H9 (cell line): Measurements from ENCODE around the gene CMAS. TPM values are rescaled to one million over a fixed set of nuclear protein-coding genes. Genes with fewer than 3 reads are reported as not detected.
A peak's percentile ranks its signal among the peaks of the same experiment; 100 is the strongest.

Experiments used
- DNase-seq: peaks from one replicate; pipeline ENCODE4 v3.0.0-alpha.2; 2017
- H2AFZ ChIP-seq: one replicate; pipeline ENCODE4 v1.6.1; 2013; ENCODE audit warnings: mild to moderate bottlenecking, low read length, control low read depth, moderate library complexity
- H2AK5ac ChIP-seq: 2 replicates; pipeline ENCODE4 v1.6.1; 2013; ENCODE audit warnings: low read length, control low read depth, mixed read lengths; ENCODE audit not compliant: insufficient read length
- H2BK120ac ChIP-seq: one replicate; pipeline ENCODE4 v1.6.1; 2013; ENCODE audit warnings: low read depth, mild to moderate bottlenecking, low read length, control low read depth, inconsistent platforms; ENCODE audit not compliant: poor library complexity, severe bottlenecking
- H2BK12ac ChIP-seq: 2 replicates; pipeline ENCODE4 v1.6.1; 2013; ENCODE audit warnings: low read length, control low read depth, mixed read lengths, low read depth; ENCODE audit not compliant: insufficient read length
- H2BK15ac ChIP-seq: 2 replicates; pipeline ENCODE4 v1.6.1; 2013; ENCODE audit warnings: low read depth, low read length, control low read depth
- H2BK20ac ChIP-seq: one replicate; pipeline ENCODE4 v1.6.1; 2013; ENCODE audit warnings: low read depth, mild to moderate bottlenecking, low read length, control low read depth, inconsistent platforms; ENCODE audit not compliant: poor library complexity, severe bottlenecking
- H2BK5ac ChIP-seq: 2 replicates; pipeline ENCODE4 v1.6.1; 2013; ENCODE audit warnings: low read length, control low read depth, mixed read lengths; ENCODE audit not compliant: insufficient read length
- H3K14ac ChIP-seq: 2 replicates; pipeline ENCODE4 v1.6.1; 2013; ENCODE audit warnings: low read length, control low read depth; ENCODE audit not compliant: insufficient read depth
- H3K18ac ChIP-seq: 2 replicates; pipeline ENCODE4 v1.6.1; 2013; ENCODE audit warnings: low read depth, mild to moderate bottlenecking, mixed read lengths, low read length, control low read depth; ENCODE audit not compliant: insufficient read length
- H3K23ac ChIP-seq: 2 replicates; pipeline ENCODE4 v1.6.1; 2013; ENCODE audit warnings: low read length, control low read depth, mixed read lengths, low read depth; ENCODE audit not compliant: insufficient read length
- H3K23me2 ChIP-seq: 2 replicates; pipeline ENCODE4 v1.6.1; 2013; ENCODE audit warnings: low read depth, mild to moderate bottlenecking, mixed read lengths, low read length, control low read depth; ENCODE audit not compliant: insufficient read length, poor library complexity, severe bottlenecking
- H3K27ac ChIP-seq: 2 replicates; pipeline ENCODE4 v1.5.1; 2013; ENCODE audit warnings: low read length, control low read depth, mixed read lengths, low read depth; ENCODE audit not compliant: insufficient read length
- H3K27me3 ChIP-seq: 2 replicates; pipeline ENCODE4 v1.6.1; 2013; ENCODE audit warnings: low read length, control low read depth, inconsistent platforms; ENCODE audit not compliant: insufficient read depth
- H3K4ac ChIP-seq: 2 replicates; pipeline ENCODE4 v1.6.1; 2013; ENCODE audit warnings: low read depth, mild to moderate bottlenecking, control low read depth, inconsistent platforms, low read length, moderate library complexity
- H3K4me1 ChIP-seq: 2 replicates; pipeline ENCODE4 v1.6.1; 2013; ENCODE audit warnings: low read length, control low read depth, inconsistent platforms; ENCODE audit not compliant: insufficient read depth
- H3K4me2 ChIP-seq: 2 replicates; pipeline ENCODE4 v1.6.1; 2013; ENCODE audit warnings: low read length, control low read depth, mixed read lengths; ENCODE audit not compliant: insufficient read length, insufficient read depth
- H3K56ac ChIP-seq: 2 replicates; pipeline ENCODE4 v1.6.1; 2013; ENCODE audit warnings: low read depth, mild to moderate bottlenecking, mixed read lengths, low read length, control low read depth; ENCODE audit not compliant: insufficient read length
- H3K79me1 ChIP-seq: 2 replicates; pipeline ENCODE4 v1.6.1; 2013; ENCODE audit warnings: low read depth, mild to moderate bottlenecking, moderate library complexity, low read length, control low read depth, inconsistent platforms; ENCODE audit not compliant: insufficient read depth, poor library complexity, severe bottlenecking
- H3K79me2 ChIP-seq: 2 replicates; pipeline ENCODE4 v1.6.1; 2013; ENCODE audit warnings: low read length, control low read depth, inconsistent platforms; ENCODE audit not compliant: insufficient read depth
- H3K9ac ChIP-seq: 2 replicates; pipeline ENCODE4 v1.6.1; 2013; ENCODE audit warnings: low read length, control low read depth, mixed read lengths; ENCODE audit not compliant: insufficient read length; ENCODE audit errors: extremely low read depth
- H3K9me3 ChIP-seq: one replicate; pipeline ENCODE4 v1.6.1; 2013; ENCODE audit warnings: low read depth, low read length, inconsistent platforms; ENCODE audit not compliant: control insufficient read depth
- H3T11ph ChIP-seq: one replicate; pipeline ENCODE4 v1.6.1; 2013; ENCODE audit warnings: mild to moderate bottlenecking, low read length, control low read depth, inconsistent platforms
- H4K20me1 ChIP-seq: one replicate; pipeline ENCODE4 v1.6.1; 2013; ENCODE audit not compliant: control insufficient read depth, insufficient read length, insufficient read depth
- H4K5ac ChIP-seq: 2 replicates; pipeline ENCODE4 v1.6.1; 2013; ENCODE audit warnings: low read depth, mild to moderate bottlenecking, mixed read lengths, low read length, control low read depth; ENCODE audit not compliant: insufficient read length
- H4K8ac ChIP-seq: replicated peaks from 2 replicates; pipeline ENCODE4 v1.6.1; 2013; ENCODE audit warnings: low read length, control low read depth, mixed read lengths, low read depth; ENCODE audit not compliant: insufficient read length
- H4K91ac ChIP-seq: 2 replicates; pipeline ENCODE4 v1.6.1; 2013; ENCODE audit warnings: low read depth, mild to moderate bottlenecking, moderate library complexity, mixed read lengths, low read length, control low read depth; ENCODE audit not compliant: insufficient read length
- H3K27ac Mint-ChIP-seq, 3 experiments: 2 replicates in 2 of 3; 3 replicates in 1 of 3; pipeline ENCODE4 v1.8.0; 2020 to 2021; ENCODE audit warnings: mixed read lengths in 3 of 3, mild to moderate bottlenecking in 1 of 3, moderate library complexity in 1 of 3
- H3K27me3 Mint-ChIP-seq: 2 replicates; pipeline ENCODE4 v1.8.0; 2021; ENCODE audit warnings: low read depth, mild to moderate bottlenecking, moderate library complexity, mixed read lengths
- H3K36me3 Mint-ChIP-seq, 3 experiments: 2 replicates in 2 of 3; 3 replicates in 1 of 3; pipeline ENCODE4 v1.8.0; 2020 to 2021; ENCODE audit warnings: low read depth in 3 of 3, mixed read lengths in 3 of 3; ENCODE audit not compliant: insufficient read depth in 1 of 3
- H3K4me1 Mint-ChIP-seq, 2 experiments: 2 replicates each; pipeline ENCODE4 v1.8.0; 2020; ENCODE audit warnings: mixed read lengths in 2 of 2
- H3K4me3 Mint-ChIP-seq, 2 experiments: 2 replicates in 1 of 2; 3 replicates in 1 of 2; pipeline ENCODE4 v1.8.0; 2020 to 2021; ENCODE audit warnings: mild to moderate bottlenecking in 2 of 2, mixed read lengths in 2 of 2, moderate library complexity in 1 of 2
- H3K9me3 Mint-ChIP-seq, 2 experiments: 2 replicates in 1 of 2; 3 replicates in 1 of 2; pipeline ENCODE4 v1.8.0; 2020; ENCODE audit warnings: mild to moderate bottlenecking in 2 of 2, mixed read lengths in 2 of 2, moderate library complexity in 1 of 2
- CTCF ChIP-seq: fragments of 200-600 bp; sonication (generic); conservative IDR thresholded peaks from 3 replicates; pipeline ENCODE4 v1.8.0; 2021; ENCODE audit warnings: antibody characterized with exemption, mild to moderate bottlenecking
- WGBS: extraction: QIAGEN DNeasy Blood & Tissue Kit; methylation state at CpG from one replicate; pipeline ENCODE4 v1.1.7; 2013; ENCODE audit warnings: missing lambda C conversion rate, low lambda C conversion rate, mixed read lengths; ENCODE audit not compliant: insufficient read length; ENCODE audit errors: extremely low coverage; 5-methylcytosine and 5-hydroxymethylcytosine counted together
- total RNA-seq: library from RNA; stranded (reverse); gene quantifications from 2 replicates; pipeline ENCODE4 v1.2.1, GENCODE V29; 2021

Gene CMAS
- total RNA-seq, 1 experiment from 2014 or later: 47.4 TPM

GRCh38 chr12:22054155-22054554, 8.1 kb downstream of the CMAS start:
- H3K27ac ChIP-seq: no peak overlapping the region
- H2AK5ac ChIP-seq: no peak overlapping the region
- no CpG with 5 or more reads among the region's 3 CpGs for WGBS
- H4K5ac ChIP-seq: no peak overlapping the region
- peaks cover 24 to 30% (median 26%) of the 10 kb centered on the region in 3 experiments; a peak in 6 of 7 replicates for H3K36me3 Mint-ChIP-seq
- 0 out of 2 replicates have a peak, but pooled peaks cover under 1% of the 10 kb centered on the region for H3K4me1 ChIP-seq
- no peak overlapping the region for H3K4ac ChIP-seq
- peak overlapping the region in 1 of 3 experiments; percentile 70; a peak in 1 of 7 replicates for H3K27ac Mint-ChIP-seq
- no peaks in the 10 kb centered on the region for H3K9me3 ChIP-seq
- no peaks in the 10 kb centered on the region for H3K23me2 ChIP-seq
- no peak overlapping the region for H2AFZ ChIP-seq
- no peak overlapping the region for H3K14ac ChIP-seq
- H3K9me3 Mint-ChIP-seq: no peaks in the 10 kb centered on the region
- no peaks in the 10 kb centered on the region for H4K20me1 ChIP-seq
- no peaks in the 10 kb centered on the region for H3K27me3 ChIP-seq
- no peak overlapping the region for H3K18ac ChIP-seq
- H2BK5ac ChIP-seq: no peak overlapping the region
- H3K79me2 ChIP-seq: peaks cover 4% of the 10 kb centered on the region; the same call in 1 of the 2 replicates
- H3T11ph ChIP-seq: no peak overlapping the region
- DNase-seq: no peak
- H2BK120ac ChIP-seq: no peak overlapping the region
- no peak overlapping the region for H4K91ac ChIP-seq
- H2BK12ac ChIP-seq: no peak overlapping the region
- H2BK15ac ChIP-seq: no peak overlapping the region
- H3K4me1 Mint-ChIP-seq: peaks cover 7 to 10% of the 10 kb centered on the region in 2 experiments
- H3K9ac ChIP-seq: no peak overlapping the region
- H2BK20ac ChIP-seq: no peak overlapping the region
- H3K4me2 ChIP-seq: no peak overlapping the region
- no peak for TF ChIP-seq CTCF
- no peak overlapping the region for H3K23ac ChIP-seq
- no peak overlapping the region for H3K4me3 Mint-ChIP-seq
- H3K79me1 ChIP-seq: no peaks in the 10 kb centered on the region
- no peaks in the 10 kb centered on the region for H3K27me3 Mint-ChIP-seq
- no peak overlapping the region for H3K56ac ChIP-seq
- no peak overlapping the region for H4K8ac ChIP-seq
